VCaP (cell line): ENCODE results near the gene STK33.
A peak's percentile ranks its signal among the peaks of the same experiment; 100 is the strongest.

ENCODE experiments used
- H3K27ac ChIP-seq: fragments of 450-650 bp; 2 replicates; pipeline ENCODE4 v1.5.1; 2017
- TF ChIP-seq, protein P1 (sequence below): fragments of 450-650 bp; conservative IDR thresholded peaks from 2 replicates; pipeline ENCODE4 v1.5.1; 2017; ENCODE audit warnings: mild to moderate bottlenecking, moderate library complexity

The STK33 gene

DNA sequence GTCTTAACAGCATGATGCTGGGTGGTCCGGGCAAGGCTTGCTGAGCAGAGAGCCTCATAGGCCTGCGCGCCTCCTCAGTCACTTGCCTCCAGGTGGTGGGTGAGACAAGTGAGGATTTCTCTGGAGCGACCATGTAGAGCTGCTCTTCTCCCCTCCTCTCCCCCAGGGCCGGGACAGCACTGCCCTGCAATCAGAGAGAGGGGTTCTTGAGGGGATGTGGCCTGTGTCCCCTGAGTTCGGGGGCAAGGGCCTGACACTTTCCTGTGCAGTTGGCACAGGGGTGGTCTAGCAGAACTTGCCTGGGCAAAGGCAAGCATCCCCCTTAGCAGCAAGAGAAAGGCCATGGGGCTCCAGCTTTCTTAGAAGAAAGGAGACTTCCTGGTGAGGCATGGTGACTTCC lies 234.5 kb downstream of the STK33 start:
- TF ChIP-seq, protein P1, sequence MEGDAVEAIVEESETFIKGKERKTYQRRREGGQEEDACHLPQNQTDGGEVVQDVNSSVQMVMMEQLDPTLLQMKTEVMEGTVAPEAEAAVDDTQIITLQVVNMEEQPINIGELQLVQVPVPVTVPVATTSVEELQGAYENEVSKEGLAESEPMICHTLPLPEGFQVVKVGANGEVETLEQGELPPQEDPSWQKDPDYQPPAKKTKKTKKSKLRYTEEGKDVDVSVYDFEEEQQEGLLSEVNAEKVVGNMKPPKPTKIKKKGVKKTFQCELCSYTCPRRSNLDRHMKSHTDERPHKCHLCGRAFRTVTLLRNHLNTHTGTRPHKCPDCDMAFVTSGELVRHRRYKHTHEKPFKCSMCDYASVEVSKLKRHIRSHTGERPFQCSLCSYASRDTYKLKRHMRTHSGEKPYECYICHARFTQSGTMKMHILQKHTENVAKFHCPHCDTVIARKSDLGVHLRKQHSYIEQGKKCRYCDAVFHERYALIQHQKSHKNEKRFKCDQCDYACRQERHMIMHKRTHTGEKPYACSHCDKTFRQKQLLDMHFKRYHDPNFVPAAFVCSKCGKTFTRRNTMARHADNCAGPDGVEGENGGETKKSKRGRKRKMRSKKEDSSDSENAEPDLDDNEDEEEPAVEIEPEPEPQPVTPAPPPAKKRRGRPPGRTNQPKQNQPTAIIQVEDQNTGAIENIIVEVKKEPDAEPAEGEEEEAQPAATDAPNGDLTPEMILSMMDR = no peak
- no peak overlapping the region for H3K27ac ChIP-seq

DNA sequence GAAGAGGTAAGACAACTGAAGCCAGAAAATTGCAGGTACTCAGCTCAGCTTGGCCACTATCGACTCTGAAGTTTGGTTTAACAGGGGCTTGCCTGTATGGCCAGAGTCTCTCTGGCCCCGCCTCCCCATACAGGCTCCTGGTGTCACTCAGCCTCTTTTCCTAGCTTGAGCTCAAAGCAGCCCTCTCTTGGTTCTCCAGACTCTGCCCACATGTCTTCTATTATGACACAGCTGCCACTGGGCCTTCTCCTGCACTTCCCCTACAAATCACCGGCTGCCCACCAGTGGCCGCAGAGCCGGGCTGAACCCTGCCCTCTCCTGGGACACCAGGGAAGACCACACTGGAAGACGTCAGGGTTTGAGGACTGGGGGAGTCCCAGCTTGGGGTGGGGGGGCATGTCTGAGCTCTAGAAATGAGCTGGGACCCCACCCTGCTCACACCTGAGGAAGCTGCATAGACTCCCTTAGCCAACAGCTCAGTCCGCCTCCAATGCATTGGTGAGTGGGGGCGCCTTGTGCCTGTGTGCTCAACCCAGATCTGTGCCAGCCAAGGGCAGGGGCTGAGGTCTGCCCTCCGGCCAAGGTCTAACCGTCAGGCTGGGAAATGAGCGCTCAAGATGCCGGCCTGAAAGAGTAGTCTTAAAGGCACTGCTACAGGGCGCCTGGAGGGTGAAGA lies 236.0 kb downstream of the STK33 start:
- TF ChIP-seq, protein P1 = no peak
- no peak overlapping the region for H3K27ac ChIP-seq

DNA sequence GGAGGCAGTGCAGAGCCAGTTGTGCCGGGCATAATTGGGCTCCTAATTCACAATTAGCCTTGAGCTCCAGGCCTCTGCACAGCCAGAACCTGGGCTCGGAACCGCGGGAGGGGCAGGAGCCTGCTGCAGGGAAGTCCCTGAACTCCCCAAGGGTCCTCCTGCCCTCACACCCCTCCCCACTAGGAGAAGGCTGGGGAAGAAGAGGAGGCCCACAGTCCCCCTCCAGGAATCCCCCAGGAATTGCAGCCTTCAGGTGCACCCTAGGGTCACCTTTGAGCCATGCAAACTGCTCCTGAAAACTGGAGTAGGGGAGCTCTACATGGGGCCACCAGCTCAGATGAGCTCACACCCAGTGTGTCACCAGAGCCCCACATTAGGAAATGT lies 236.5 kb downstream of the STK33 start:
- TF ChIP-seq, protein P1 = no peak
- no peak overlapping the region for H3K27ac ChIP-seq

DNA sequence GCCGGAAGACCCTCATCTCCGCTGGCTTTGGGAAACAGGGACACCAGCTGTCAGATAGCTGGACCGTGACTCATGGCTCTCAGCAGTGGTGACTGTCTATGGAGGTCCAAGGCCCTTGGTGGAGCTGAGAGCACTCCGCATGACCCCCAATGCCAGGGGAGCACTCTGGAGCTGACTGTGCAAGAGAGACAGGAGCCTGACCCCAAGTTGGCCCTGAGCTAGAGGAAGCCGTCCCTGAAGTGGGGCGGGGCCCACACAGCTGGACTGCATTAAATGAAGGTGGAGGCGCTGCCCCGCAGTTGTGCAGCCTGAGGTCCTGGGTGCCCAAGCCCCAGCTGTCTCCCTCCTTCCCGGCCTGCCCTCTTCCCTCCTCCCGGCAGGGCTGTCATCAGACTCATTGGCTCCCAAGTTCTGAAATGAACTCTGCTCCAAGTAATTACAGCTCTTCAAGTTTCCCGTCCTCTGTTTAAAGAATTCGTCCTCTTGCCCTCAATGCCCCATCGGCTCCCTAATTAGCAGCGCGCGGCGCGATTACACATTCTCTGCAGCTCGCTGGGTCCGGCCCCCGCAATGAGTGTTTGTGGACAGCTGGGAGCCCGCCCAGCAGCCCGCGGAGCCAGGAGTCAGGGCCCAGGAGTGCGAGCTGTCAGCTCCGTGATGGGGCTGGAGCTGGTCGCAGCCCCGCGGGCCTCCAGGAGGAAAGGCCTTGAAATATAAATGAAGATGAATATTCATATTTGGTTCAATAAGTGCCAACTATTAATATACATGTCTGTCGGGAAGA lies 237.1 kb downstream of the STK33 start:
- TF ChIP-seq, protein P1 = no peak
- H3K27ac ChIP-seq = no peak overlapping the region

DNA sequence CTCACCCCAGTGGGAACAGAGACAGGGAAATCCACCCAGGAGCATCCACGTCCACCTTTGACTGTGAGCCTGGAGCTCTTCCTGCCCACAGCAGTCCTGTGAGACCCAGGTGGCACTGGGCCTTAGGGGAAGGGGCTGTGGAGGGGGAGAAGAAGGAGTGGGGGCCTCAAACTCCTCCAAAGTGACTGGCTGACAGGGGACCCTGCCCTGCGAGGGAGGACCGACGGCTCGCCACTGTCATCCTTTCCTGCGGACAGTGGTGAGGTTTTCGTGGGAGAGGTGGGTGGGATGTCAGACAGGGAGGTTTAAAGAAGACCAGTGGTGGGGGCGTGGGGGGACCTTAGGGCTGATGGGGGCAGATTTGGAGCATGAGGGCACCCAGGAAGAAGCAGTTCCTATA lies 237.8 kb downstream of the STK33 start:
- H3K27ac ChIP-seq = no peak overlapping the region
- TF ChIP-seq, protein P1 = no peak

DNA sequence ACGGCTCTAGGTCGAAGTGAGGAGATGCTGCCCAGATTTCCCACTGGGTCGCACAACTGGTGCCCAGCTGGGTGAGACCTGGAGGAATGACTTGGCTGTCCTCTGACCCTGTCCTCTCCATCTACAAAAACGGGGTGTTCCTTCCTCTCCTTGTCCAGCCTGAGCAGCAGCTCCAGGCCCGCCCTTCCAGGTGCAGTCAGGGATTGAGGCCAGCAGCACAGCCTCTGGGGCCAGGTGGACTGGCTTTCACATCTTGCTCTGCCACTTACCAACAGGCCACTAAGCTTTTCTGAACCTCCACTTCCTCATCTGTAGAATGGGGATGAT lies 238.6 kb downstream of the STK33 start:
- no peak overlapping the region for H3K27ac ChIP-seq
- TF ChIP-seq, protein P1 = no peak

DNA sequence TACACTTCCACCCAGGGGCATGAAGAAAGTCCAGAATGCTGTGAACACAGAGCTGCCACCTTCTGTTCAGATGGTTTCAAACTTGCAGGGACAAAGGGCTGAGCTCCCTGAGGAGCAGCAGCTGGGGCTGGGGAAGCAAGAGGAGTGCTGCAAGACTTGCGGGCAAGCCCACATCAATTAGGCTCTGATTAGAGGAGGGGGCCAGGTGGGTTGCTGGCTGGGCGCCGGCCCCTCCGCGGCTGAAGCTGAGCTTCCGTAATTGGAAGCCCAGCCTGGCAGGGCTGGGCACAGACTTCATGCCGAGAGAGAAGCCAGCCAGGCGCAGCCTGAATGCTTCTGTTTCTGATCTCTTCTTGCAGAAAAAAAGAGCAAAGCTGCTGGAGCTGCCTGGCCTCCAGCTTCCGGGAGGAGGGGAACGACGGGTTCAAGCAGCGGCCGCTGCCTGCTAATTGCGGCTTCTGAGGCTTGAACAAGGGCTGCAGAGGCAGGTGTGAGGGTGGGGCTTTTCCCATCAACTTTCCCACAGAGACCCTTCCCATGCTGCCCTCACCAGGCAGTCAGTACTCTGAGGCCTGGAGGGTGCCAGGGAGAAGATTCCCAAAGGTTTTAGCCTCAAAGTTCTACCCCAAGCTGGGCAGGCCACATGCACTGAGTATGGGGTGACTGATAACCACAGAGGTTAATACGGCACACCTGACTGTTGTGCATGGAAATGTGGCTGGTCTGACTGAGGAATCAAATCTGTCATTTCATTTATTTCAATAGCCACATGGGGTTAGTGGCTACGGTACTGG lies 239.2 kb downstream of the STK33 start:
- TF ChIP-seq, protein P1 = peak; percentile 53
- H3K27ac ChIP-seq = no peak overlapping the region
